Measurements from ENCODE around the gene TMEM179B.

GRCh38 chr11:62796281-62796680 is 9.1 kb downstream of the TMEM179B start:
- TF ChIP-seq POLR2A (IDR thresholded peaks at IDR 0.05; ENCODE audit: low read length) (no peak), GATA1 (IDR thresholded peaks at IDR 0.05; ENCODE audit: low read depth, low read length) (no peak)
